ENCODE measurements around the gene TNNT2.

The TNNT2 gene

GRCh38 chr1:201377611-201378092 is at the start of gene TNNT2:
Gene TNNT2 (minus strand): TSS chr1:201377680. CDS start chr1:201373254, 4,426 bp downstream.
- DNase-seq: no peak

- no peak for DNase-seq
Measured at GRCh38 chr1:201426479-201427310, 49.2 kb upstream of the TNNT2 start.

GRCh38 chr1:201424146-201424545 is 46.7 kb upstream of the TNNT2 start:
- DNase-seq: no peak

DNA sequence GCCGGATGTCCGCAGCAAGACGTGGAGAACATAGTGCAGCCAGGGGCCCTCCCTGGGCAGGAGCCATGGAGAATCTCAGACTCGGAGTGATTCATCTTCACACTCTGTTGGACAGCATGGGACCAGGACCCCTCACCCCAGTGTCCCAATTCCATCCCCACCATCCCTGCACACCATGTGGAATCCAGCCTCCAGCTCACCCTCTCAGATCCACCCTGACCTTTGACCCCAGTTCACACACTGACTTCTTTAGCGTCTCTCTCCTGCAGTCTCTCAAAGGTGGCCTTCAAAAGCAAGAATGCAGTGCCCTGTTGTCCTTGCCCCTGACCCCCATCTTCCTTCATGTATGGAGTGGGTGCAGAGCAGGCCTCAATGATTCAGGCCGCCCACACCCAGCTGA is 46.2 kb upstream of the TNNT2 start:
- DNase-seq: no peak

DNA sequence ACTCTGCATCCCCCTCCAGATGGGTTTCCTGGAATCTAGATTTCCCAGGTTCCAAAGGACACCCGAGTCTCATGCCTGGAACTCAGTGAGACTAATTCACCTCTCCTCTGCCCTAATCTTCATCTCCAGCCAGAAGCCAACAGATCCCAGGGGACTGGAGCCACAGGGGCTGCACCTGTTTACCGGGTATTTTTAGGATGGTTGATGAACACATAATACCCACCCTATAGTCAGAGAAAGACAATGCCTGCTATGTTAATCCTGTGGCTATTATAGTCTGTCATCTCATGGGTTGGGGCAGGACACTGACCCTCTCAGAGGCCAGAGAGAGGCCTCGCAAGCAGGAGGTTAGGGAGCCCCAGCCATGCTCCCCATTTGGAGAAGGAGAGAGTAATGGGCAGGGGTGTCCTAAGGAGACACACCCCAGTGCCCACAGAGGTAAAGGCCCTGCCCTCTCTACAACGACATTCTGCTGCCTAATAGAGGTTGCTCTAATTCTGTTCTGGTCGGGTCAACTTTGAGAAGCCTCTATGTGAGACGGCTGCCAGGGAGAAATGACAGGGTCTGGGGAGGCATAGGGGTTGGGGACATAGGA is 45.1 kb upstream of the TNNT2 start:
- DNase-seq: no peak

- DNase-seq: no peak
Measured at GRCh38 chr1:201422026-201422425, 44.5 kb upstream of the TNNT2 start.

GRCh38 chr1:201421041-201421440 is 43.6 kb upstream of the TNNT2 start:
- no peak for DNase-seq

GRCh38 chr1:201420608-201421002 is 43.1 kb upstream of the TNNT2 start:
- DNase-seq: no peak

GRCh38 chr1:201419746-201420607 is 42.5 kb upstream of the TNNT2 start:
- no peak for DNase-seq

GRCh38 chr1:201419256-201419655 is 41.8 kb upstream of the TNNT2 start:
- no peak for DNase-seq

DNA sequence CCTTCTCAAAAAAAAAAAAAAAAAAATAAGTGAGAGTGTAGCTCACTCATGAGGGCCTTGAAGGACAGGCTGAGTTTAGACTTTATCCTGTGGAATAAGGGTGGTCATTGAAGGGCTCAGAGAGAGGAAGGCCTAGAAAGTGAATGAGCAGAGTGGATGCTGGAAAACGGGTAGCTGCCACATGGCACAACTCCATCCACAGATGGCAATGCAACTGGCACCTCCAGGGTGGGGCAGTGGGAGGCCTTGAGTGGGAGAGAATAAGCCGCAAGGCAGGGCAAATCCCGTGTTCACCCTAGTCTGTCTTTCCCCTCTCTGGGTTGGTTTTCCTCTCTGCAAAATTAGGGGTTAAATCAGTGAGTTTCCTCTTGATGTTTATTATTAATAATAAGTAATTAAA is 41.0 kb upstream of the TNNT2 start:
- no peak for DNase-seq

GRCh38 chr1:201414051-201414738 is 36.7 kb upstream of the TNNT2 start:
- no peak for DNase-seq

DNA sequence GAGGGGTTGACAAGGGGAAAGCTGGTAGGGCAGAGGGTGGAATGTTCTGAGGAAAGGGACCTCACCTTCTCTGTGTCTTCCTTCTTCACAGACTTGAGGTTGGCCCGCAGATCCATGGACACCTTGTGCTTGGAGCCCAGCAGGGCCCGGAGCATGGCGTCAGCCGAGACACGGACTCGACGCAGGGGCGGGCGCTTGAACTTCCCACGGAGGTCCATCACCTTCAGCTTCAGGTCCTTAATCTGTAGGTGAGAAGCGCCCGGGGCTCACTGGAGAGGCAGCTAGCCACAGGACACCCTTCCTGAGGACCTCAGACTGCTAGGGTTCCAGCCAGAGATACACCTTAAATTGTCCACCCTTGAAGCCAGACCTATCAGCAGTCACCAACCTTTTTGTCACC is 33.8 kb upstream of the TNNT2 start:
- DNase-seq: no peak

DNA sequence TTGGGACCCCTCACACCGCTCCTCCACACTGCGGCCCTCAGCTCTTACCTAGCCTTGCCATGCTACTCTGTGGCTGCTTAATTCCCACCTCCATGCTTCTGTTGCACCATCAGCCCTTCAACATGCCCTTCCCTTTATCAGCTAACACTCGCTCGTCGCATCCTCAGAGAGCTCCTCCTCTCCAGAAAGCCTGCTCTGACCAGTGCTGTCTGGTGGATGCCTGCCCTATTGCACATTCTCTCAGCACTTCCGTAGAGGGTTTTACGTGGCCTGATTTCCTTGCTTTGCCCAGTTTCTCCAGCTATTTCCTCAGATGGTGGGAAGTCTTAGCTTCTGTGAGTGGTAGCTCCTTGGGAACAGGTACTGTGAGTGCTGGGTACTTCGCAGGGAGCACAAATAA is 32.0 kb upstream of the TNNT2 start:
- DNase-seq: no peak

DNA sequence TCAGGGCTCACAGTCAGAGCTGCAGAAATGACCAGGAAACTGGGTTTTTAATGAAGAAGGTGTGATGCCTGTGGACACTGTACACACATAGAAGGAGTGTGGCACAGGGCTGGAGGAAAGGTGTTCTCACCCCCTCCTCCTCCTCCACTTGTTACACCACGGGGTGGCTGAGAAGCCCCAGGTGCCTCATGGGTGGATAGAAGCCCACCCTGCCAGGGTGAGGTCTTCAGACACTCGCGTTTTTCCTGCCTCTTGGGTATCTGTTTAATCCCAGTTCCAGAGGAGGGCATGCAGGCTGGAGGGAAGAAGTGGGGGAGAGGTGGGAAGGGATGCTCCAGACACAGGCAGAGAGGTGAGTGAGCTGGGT is 31.3 kb upstream of the TNNT2 start:
- no peak for DNase-seq

DNA sequence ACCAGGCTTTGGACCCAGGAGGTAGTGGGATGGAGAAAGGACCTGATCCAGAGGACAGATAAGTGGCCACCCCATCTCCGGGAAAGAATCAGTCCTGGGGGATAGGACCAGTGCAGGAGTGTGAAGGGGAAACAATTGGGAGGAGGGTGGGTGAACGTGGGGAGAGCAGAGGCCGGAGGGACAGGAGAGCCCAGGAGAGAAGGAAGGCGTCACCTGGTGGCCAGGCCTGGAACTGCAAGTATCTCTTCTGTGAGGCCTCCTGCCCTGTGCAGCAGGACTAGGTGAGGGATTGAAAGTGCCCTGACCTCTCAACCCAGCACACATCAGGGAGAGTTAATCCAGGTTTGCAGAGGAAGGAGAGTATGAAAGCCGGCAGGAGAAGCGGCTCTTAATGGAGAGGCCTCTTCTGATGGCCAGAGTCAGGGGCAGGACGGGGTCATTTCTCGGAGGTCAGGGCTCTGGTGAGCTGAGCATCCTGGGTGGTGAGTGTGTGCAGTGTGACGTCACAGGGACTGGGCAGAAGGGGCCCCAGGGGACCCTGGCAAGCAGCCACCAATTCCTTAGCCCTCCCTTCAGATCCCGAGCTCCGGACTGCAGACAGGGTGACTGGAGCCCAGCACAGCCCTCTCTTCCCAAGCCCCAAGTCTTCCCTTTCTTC is 30.8 kb upstream of the TNNT2 start:
- DNase-seq: peak; percentile 58

DNA sequence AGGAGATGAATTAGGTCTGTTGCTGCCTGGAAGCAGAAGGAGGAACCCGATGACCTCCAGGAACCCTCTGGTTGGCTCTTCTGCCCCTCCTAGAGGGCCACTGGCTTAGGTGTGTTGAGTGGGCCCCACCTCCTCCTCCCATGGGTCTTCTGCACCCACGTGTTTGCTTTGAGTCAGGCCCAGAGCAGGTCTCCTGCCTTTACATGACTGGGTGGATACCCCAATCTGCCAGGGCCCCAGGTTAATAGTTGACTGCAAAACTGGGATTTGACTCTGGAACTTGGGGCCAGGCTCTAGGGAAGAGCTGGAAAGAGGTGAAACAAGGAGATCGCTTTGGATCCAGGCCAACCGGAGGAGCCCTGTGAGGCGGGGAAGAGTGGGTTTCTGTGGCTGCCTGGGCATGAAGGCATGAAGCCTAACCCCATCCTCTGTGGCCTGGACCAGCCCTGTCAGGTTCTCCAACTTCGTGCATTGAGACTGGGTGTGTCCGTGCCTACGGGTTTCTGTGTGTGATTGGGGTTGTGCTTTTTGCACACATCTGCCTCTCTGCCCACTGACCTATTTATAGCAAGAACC is 29.4 kb upstream of the TNNT2 start:
- no peak for DNase-seq

GRCh38 chr1:201405484-201405831 is 28.0 kb upstream of the TNNT2 start:
- no peak for DNase-seq

- no peak for DNase-seq
Measured at GRCh38 chr1:201404722-201405483, 27.4 kb upstream of the TNNT2 start.

GRCh38 chr1:201404055-201404454 is 26.6 kb upstream of the TNNT2 start:
- DNase-seq: no peak

DNA sequence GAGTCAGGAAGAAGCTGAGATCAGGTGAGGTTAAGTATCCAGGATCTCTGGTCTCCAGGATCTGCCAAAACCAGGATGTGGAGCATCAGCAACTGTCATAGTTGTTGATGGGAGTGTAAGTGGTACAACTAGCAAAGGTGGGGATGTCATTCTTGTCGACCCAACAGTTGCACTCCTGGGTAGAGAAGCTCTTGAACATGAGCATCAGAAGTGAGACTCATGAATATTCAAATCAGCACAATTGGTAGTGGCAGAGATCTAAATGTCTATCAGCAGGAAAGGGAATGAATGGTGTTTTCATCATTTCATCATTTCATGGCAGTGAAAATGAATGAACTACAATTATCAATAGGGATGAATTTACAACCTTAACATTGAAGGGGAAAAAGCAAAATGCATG is 25.9 kb upstream of the TNNT2 start:
- DNase-seq: no peak

Measured in CD4-positive, alpha-beta T cell treated with Interleukin-10 for 1 hour (primary cell).